Stimulated activated CD8-positive, alpha-beta memory T cell treated with anti-CD3 and anti-CD28 coated beads, Interleukin-7, amount 100 ng/mL, for 48 hours (primary cell): ENCODE results near the gene SIGLEC1.

Experiments
- DNase-seq, 2 donors: peaks; one replicate each; pipeline ENCODE4 v3.0.0-alpha.2; 2020; ENCODE audit warnings: low read depth in 1 of 2; ENCODE audit errors: extremely low read depth in 1 of 2

The SIGLEC1 gene

GRCh38 chr20:3729378-3729777 lies 17.0 kb upstream of the SIGLEC1 start:
- DNase-seq, result no peak

- no peak for DNase-seq
Measured at GRCh38 chr20:3728876-3729275, 16.5 kb upstream of the SIGLEC1 start.

GRCh38 chr20:3728354-3728753 lies 16.0 kb upstream of the SIGLEC1 start:
- no peak for DNase-seq

GRCh38 chr20:3727401-3728021 lies 15.1 kb upstream of the SIGLEC1 start:
- no peak for DNase-seq

GRCh38 chr20:3724356-3724755 lies 12.0 kb upstream of the SIGLEC1 start:
- no peak for DNase-seq

- DNase-seq, result no peak
Measured at GRCh38 chr20:3723284-3723683, 10.9 kb upstream of the SIGLEC1 start.

DNA sequence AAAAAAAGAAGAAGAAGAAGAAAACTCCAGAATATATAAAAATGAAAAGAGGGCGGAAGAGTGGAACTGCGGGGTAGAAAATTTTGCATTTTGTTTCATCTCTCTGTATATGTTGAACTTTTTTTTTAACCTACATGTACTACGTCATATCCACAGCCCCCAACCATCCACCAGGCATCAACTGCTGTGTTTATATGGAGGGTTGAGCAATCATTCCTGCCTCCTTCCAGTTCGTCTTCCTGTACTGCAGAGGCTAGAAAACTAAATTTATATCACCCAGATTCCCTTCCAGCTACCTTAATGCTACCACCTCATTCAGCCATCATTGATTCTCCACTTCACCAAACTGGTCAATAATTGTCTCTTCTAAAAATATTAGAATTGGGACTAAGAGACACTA lies 9.5 kb upstream of the SIGLEC1 start:
- no peak for DNase-seq

DNA sequence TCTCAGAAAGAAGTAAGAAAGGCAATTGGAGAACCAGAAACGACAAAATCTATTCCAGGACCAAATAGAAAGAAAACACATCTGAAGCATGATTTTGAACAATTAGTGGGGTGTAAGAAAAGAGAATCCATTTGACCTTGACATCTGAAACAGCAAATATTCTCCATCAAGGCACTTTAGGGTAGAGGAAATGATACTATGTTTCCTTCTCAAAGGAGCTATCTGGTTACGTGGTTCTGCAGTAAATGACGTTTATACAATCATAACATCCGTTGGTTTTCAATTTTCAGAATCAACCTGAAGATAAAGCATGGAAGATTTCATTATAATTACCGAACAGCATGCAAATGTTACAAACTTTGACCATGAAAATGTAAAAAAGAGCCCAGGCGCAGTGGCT lies 8.2 kb upstream of the SIGLEC1 start:
- no peak for DNase-seq

DNA sequence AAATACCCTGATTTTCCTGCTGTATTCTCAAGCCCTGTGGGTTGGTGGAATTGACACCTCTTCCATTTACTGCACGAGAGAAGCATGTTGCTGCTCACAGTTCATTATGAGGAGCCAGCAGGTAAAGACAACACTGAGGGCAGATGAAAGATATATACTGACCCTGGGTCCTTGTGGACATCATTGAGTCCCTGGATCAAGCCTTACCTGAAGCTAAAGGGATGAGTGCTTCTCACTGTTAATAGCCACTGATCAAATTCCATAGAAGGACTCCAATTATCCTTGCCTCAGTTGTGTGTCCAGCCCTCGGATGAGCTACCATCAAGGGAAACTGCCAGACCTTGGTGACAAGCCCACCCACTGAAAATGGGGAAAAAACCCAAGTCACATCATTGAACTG lies 7.7 kb upstream of the SIGLEC1 start:
- no peak for DNase-seq

DNA sequence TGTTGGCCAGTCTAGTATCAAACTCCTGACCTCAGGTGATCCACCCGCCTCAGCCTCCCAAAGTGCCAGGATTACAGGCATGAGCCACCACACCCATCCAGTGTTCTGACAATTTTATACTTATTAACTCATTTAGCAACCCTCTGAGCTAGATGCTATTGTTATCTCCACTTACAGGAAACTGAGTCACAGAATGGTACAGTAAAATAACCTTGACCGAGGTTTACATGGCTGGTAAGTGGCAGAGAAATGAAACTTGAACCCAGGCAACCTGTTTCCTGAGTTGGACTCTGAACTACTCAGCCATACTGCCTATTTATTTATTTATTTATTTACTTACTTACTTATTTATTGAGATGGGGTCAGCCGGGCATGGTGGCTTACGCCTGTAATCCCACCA lies 6.6 kb upstream of the SIGLEC1 start:
- DNase-seq, result no peak

DNA sequence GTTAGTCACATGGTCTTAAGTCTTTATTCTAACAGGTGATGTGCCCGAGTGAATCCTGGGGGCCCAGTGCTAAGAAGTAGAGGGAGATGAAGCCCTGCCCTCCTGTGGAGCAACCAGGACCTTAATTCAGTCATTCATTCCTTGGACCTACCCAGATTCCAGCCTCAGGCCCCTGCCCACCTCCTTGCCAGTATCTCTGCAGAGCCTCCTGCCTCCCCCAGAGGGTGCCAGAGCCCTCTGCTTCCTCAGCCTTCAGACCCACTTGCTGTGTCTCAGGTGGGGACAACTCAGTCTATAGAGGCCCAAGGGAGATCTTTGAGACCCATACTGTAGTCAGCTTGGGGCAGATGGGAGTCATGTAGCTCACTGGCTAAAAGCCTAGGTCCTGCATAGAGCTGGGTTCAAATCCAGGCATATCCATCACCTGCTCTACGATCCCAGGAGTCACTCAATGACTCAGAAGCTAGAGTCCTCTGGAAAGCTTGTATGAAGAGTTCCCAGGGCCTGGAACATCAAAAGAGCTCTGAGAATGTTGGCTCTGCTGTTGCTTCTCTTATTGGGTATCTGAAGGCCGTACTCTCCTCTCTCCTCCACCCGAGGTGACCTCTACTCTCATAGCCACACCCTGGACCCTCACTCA lies 3.9 kb upstream of the SIGLEC1 start:
- no peak for DNase-seq

DNA sequence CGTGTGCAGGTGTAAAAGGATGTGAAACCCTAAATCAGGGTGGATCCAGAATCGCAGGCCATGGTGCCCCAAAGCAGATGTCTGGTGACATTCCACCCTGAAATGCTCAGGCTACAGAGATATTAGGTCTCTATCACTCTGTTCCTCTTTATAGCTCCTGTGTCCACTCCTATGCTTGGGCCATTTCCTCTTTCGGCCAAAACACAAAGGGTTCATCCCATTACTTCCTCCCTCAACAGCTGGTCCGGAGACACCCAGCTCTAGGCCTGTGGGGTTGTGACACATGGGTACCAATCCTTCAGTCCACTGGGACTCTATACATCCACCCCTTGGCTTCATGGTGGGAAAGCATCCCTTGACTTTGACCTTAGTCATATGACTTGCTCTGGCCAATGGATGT lies 1.7 kb upstream of the SIGLEC1 start:
- DNase-seq, result no peak

- no peak for DNase-seq
Measured at GRCh38 chr20:3711484-3711941, 887 bp downstream of the SIGLEC1 start.

DNA sequence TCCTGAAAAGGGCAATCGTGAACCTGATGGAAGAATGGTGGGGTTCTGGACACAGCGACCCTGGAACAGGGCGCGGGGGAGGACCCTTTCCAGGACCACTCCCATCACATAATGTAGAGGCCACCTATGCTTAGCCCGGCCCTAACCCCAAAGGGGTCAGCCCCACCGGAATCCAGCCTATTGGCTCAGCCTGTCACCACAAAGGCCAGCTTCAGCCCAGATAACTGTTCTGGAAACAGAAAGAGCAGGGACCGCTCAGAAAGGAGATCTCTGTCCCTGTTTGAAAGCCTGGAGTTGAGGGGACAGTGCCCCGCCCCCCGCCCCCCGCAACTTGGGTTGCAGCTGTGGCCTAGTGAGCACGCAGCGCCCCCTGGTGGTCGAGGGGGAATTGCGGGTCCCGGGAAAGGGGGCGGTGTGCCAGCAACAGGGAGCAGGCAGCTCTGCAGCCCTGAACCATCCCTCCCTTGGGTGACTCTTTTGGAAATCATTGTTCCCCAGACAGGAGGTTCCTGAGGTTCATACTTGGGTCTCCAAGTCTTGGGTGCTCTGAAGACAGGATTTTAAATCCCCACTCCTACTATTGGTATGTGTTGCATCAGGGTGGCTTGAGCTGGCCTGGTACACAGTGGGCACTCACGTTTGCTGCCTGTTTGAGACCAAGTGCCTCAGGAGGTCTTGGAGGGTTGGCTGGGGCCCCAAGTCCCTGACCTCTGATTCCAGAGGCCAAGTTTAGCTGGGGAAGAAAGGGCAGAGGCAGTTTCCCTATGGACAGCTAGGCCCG lies 1.5 kb downstream of the SIGLEC1 start:
- peak; percentile 51 to 52 for DNase-seq

GRCh38 chr20:3710011-3710466 lies 2.4 kb downstream of the SIGLEC1 start:
- no peak for DNase-seq

GRCh38 chr20:3707508-3707899 lies 4.9 kb downstream of the SIGLEC1 start:
- DNase-seq, result no peak

GRCh38 chr20:3706774-3707507 lies 5.5 kb downstream of the SIGLEC1 start:
- no peak for DNase-seq

GRCh38 chr20:3705970-3706739 lies 6.2 kb downstream of the SIGLEC1 start:
- DNase-seq, result no peak

- DNase-seq, result no peak
Measured at GRCh38 chr20:3705491-3705969, 6.9 kb downstream of the SIGLEC1 start.

DNA sequence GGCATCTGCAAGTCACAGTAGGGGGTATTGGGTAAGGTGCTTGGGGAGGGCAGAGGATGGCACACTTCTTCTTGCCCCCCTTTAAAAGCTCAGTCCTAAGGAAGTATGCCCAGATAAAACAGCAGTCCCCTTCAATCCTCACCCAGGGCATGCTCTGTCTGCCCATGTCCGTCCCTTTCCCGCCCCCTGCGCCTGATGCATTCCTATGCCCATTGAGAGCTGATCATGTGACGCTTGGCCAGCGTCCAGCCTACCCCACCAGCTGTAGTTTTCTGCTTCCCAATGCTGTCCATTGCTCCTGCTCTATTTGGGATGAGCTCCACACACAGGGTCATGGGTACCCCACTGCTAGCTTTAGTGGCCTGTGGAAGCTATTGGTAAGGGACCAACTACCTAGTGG lies 8.3 kb downstream of the SIGLEC1 start:
- no peak for DNase-seq
